GM18870 (cell line): ENCODE results near the gene SOAT2.
"Not testable (repeated sequence)": the region's sequence is repeated elsewhere in the genome, so short reads cannot be mapped to it uniquely, and the experiment has no call there.

ENCODE experiments used
- ATAC-seq: cut with Tn5 transposase; IDR thresholded peaks from one replicate; pipeline ENCODE4 v1.9.1; 2021; ENCODE audit warnings: moderate library complexity; ENCODE audit not compliant: unreplicated experiment

Gene SOAT2

GRCh38 chr12:53079226-53080117, 23.8 kb upstream of the SOAT2 start, which contains the start of gene SPRYD3:
TSS of gene SPRYD3 (minus strand) at chr12:53079390. CDS start at chr12:53079333, 57 bp downstream.
- peak; percentile 82 for ATAC-seq

- no peak for ATAC-seq
These were observed 20.6 kb upstream of the SOAT2 start for GRCh38 chr12:53082637-53083175.

- no peak for ATAC-seq
These were observed 16.9 kb upstream of the SOAT2 start for GRCh38 chr12:53086361-53086760.

- ATAC-seq, result no peak
These were observed 13.2 kb upstream of the SOAT2 start for GRCh38 chr12:53090105-53090504.

- ATAC-seq, result no peak
These were observed 12.7 kb upstream of the SOAT2 start for GRCh38 chr12:53090554-53090953.

GRCh38 chr12:53091756-53092155, 11.5 kb upstream of the SOAT2 start:
- no peak for ATAC-seq

GRCh38 chr12:53093777-53094393, 9.4 kb upstream of the SOAT2 start:
- no peak for ATAC-seq

- no peak for ATAC-seq
These were observed 8.9 kb upstream of the SOAT2 start for GRCh38 chr12:53094394-53094787.

GRCh38 chr12:53094796-53095595, 8.3 kb upstream of the SOAT2 start:
- ATAC-seq, result not testable (repeated sequence)

GRCh38 chr12:53095596-53095895, 7.7 kb upstream of the SOAT2 start:
- not testable (repeated sequence) for ATAC-seq

- no peak for ATAC-seq
These were observed 7.1 kb upstream of the SOAT2 start for GRCh38 chr12:53096089-53096741.

GRCh38 chr12:53096759-53097158, 6.5 kb upstream of the SOAT2 start:
- ATAC-seq, result no peak

- no peak for ATAC-seq
These were observed 6.1 kb upstream of the SOAT2 start for GRCh38 chr12:53097207-53097563.

GRCh38 chr12:53097564-53098353, 5.5 kb upstream of the SOAT2 start, which contains the start of gene IGFBP6:
TSS of gene IGFBP6 (plus strand) at chr12:53097667. CDS start at chr12:53097718, 51 bp downstream.
- no peak for ATAC-seq

GRCh38 chr12:53098354-53098981, 4.8 kb upstream of the SOAT2 start:
- ATAC-seq, result no peak

- peak; percentile 38 for ATAC-seq
These were observed 4.0 kb upstream of the SOAT2 start for GRCh38 chr12:53099071-53099882.

- no peak for ATAC-seq
These were observed 2.7 kb upstream of the SOAT2 start for GRCh38 chr12:53100466-53101151.

- no peak for ATAC-seq
These were observed 2.0 kb upstream of the SOAT2 start for GRCh38 chr12:53101266-53101665.
